IPS-11a (cell line): Measurements from ENCODE around the gene NLRP6.
"Not testable (repeated sequence)": the region's sequence is repeated elsewhere in the genome, so short reads cannot be mapped to it uniquely, and the experiment has no call there.

Experiments used
- H3K4me3 ChIP-seq: one replicate; pipeline ENCODE4 v1.5.1; 2013; ENCODE audit warnings: low read depth, low read length, control low read depth

The NLRP6 gene

DNA sequence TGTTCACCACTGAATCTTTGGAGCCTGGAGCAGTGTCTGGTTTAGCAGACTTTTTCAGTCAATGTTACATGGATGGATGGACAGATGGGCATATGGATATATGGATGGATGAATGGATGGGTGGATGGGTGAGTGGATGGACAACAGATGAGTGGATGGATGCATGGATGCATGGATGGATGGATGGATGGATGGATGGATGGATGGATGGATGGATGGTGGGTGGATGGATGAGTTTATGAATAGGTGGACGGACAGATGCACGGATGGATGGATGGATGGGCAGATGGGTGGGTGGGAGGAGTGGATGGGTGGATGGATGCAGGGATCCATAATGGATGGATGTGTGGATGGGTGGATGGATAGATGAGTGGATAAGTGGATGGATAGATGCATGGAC lies 22.4 kb upstream of the NLRP6 start:
- H3K4me3 ChIP-seq: no peak overlapping the region

GRCh38 chr11:256952-257737 lies 21.1 kb upstream of the NLRP6 start:
- H3K4me3 ChIP-seq: no peak overlapping the region

DNA sequence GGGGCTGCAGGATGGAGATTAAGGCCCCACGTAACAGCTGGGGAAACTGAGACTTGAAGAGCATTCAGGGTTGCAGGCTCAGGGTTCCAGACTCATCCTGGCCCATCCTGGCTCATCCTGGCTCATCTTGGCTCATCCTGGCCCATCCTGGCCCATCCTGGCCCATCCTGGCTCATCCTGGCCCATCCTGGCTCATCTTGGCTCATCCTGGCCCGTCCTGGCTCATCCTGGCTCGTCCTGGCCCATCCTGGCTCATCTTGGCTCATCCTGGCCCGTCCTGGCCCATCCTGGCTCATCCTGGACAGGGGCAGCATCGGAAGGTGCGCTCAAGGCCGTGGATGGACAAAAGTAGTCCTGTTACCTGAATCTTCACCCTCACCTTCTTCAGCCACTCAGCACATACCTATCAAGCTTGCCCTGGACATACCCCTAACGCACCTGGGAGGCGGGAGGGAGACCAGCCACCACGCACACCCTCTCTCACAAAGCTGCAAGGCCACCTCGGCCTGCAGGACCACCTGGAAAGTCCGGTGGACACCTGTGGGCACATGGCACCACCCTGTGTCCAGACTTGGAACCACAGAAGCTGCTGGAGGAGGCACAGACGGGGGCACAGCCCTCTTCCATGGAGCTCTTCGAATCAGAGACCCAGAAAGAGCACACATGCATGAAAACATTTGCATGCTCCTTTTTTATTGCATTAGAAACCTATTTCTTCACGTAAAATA lies 20.3 kb upstream of the NLRP6 start:
- H3K4me3 ChIP-seq: no peak overlapping the region

DNA sequence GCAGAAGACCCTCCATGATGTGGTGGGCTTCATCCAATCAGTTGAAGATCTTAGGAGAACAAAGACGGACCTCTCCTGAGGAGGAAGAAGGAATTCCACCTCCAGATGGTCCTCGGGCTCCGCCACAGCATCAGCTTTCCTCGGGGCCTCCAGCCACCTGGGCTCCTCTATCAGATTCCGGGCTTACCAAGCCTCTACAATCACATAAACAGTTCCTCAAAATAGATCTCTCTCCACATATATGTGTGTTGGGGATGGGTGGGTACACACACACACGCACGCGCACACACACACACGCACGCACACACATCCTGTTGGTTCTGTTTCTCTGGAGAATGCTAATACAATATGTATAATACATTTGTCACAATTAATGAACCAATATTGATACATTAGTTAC lies 18.8 kb upstream of the NLRP6 start:
- H3K4me3 ChIP-seq: no peak overlapping the region

DNA sequence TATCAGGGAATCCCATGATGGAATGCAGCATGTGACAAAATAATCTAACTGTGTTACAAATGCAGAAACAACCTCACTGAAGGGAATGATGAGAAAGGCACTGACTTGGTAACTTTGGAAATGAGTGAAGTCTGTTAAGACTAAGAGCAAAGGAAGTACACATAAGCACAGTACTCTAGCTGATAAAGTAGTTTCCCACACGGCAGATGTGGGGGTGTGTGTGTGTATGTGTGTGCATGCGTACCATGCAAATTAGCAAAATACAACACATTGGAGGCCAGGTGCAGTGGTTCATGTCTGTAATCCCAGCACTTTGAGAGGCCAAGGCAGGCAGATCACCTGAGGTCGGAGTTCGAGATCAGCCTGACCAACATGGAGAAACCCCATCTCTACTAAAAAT lies 16.6 kb upstream of the NLRP6 start:
- H3K4me3 ChIP-seq: no peak overlapping the region

DNA sequence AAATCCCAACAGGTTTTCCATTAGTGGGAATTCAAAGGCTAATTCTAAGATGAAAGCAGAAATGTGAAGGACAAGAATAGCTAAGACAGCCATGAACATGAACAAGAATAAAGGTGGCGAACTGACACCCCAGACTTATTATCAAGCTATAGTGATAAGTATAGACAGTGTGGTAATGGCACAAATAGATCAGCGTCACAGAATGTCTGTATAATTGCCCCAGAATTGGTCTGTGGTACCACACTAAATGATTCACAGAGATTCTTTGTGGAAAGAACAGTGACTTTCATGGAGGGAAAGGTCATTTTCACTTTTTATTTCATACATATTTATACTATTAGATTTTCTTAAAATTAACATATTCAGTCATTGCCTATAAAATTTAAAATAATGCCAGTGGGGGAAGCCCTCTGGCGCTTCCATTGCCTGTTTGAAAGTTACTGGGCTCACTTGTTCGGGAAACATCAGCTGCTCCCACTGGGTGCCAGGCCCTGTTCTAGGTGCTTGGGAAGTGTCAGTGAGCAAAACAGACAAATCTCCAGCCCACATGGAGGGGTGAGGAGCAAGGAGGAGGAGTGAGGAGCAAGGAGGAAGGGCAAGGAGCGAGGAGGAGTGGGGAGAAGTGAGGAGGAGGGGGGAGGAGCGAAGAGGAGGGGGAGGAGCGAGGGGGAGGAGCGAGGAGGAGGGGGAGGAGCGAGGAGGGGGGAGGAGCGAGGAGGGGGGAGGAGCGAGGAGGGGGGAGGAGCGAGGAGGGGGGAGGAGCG lies 11.3 kb upstream of the NLRP6 start:
- no peak overlapping the region for H3K4me3 ChIP-seq

DNA sequence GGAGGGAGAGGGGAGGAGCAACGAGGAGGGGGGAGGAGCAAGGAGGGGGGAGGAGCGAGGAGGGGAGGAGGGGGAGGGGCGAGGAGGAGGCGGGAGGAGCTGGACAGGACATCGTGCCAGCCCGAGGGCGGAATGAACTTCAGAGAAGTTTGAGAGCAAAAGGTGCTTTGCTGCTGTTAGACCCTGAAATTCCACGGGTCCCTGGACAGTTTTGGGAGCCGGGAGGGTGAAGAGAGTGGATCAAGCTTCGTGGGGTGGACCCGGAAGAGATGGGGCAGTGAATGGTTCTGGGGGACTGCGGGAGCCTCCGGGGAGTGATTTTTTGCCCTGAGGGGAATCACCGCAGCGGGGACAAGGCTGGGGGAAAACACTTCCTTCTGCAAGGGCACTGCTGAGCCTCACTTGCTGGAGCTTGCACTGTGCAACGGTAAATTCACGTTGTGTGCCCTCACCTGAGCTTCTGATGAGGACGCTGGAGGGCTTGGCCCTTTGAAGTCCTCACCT lies 10.7 kb upstream of the NLRP6 start:
- H3K4me3 ChIP-seq: no peak overlapping the region

- H3K4me3 ChIP-seq: not testable (repeated sequence)
Measured at GRCh38 chr11:268716-269145, 9.5 kb upstream of the NLRP6 start.

DNA sequence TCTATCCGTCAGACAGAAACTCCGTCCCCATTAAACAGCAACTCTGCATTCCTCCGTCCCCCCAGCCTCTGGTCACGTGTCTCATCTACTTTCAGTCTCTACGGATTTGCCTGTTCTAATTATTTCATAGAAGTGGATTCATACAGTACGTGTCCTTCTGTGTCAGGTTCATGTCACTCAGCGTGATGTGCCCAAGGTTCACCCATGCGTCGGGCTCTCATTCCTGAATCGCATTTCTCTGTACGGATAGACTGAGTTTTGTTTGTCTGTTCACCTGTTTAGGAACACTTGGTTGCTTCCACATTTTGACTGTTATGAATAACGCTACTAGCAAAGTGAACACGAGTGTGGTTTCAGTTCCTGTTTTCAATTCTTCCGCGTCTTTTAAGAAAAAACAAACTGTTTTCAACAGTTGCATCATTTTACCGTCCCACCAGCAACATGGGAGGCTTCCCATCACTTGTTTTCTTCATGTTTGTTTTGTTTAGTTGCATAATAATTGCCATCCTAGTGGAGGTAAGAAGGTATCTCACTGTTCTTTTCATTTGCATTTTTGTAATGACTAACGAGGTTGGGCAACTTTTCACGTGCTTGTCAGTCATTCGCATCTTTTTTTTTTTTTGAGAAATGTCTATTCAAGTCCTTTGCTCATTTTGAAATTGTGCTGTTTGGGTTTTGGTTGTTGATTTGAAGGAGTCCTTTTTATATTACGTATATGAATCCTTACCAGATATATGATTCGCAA lies 8.9 kb upstream of the NLRP6 start:
- no peak overlapping the region for H3K4me3 ChIP-seq

GRCh38 chr11:270451-271318 lies 7.5 kb upstream of the NLRP6 start:
- H3K4me3 ChIP-seq: no peak overlapping the region

DNA sequence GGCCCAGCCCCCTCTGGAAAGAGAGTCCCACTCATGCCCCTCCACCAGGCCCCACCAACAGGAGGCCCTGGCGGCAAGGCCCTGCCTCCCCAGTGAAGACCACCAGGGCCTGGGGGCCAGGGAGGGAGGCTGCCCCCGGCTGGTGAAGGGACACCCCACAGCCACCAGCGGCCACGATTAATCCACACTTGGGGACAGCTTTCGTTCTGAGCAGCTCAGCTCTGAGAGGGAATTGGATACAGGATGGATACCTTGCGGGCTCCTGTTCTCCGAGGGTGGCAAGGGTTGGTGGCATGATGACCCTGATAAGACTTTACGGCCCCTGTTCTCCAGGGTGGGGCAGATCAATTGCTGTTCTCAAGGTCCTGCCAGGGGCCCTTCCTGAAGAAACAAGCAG lies 6.9 kb upstream of the NLRP6 start:
- no peak overlapping the region for H3K4me3 ChIP-seq

DNA sequence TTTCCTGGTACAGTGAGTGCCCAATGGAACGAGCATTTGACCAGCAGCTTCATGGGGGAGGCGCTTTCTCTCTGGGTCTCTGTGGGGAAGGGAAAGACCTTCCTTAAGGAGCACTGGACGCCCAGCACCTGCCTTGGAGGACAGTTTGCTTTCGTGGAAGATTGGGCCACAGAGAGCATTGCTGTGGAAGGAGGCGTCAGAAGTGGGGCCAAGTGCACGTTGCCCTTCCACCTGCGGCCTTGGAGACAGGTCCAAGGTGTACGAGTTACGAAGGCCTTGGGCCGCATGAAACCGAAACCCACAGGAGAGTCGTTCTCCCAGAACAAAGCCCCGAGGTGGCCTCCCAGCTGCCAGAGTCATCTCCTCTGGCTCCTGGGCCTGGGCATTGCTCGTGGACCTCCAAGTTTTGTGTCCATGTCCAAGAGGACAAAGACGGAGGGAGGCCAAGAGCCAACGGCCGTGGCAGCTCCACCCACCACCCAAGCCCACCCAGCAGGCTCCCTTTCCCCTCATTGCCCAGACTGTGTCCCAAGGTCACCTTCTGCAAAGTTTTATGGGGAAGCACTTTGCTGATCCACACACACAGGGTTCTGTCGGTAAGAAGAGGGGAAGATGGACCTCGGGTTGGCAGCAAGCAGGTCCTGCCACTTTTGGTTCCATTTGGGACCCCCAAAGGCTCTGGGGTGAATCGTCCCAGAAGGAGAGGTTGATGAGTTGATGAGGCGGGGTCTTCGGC lies 5.8 kb upstream of the NLRP6 start:
- no peak overlapping the region for H3K4me3 ChIP-seq

- no peak overlapping the region for H3K4me3 ChIP-seq
Measured at GRCh38 chr11:272931-273198, 5.3 kb upstream of the NLRP6 start.

DNA sequence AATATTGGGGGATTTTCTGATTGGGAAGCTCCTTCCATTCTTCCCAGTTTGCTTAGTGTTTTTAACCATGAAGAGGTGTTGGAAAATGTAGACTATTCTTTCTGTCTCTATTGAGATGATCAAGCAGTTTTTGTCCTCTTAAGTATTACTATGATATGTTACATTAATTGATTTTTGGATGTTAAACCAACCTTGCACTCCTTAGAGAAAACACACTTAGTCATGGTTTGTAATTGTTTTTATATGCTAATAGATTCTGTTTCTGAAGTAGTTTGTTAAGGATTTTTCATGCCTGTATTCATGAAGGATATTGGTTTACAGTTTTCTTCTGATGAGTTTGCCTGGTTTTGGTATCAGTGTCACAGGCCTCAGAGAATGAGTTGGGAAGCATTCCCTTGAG lies 2.0 kb upstream of the NLRP6 start:
- no peak overlapping the region for H3K4me3 ChIP-seq

DNA sequence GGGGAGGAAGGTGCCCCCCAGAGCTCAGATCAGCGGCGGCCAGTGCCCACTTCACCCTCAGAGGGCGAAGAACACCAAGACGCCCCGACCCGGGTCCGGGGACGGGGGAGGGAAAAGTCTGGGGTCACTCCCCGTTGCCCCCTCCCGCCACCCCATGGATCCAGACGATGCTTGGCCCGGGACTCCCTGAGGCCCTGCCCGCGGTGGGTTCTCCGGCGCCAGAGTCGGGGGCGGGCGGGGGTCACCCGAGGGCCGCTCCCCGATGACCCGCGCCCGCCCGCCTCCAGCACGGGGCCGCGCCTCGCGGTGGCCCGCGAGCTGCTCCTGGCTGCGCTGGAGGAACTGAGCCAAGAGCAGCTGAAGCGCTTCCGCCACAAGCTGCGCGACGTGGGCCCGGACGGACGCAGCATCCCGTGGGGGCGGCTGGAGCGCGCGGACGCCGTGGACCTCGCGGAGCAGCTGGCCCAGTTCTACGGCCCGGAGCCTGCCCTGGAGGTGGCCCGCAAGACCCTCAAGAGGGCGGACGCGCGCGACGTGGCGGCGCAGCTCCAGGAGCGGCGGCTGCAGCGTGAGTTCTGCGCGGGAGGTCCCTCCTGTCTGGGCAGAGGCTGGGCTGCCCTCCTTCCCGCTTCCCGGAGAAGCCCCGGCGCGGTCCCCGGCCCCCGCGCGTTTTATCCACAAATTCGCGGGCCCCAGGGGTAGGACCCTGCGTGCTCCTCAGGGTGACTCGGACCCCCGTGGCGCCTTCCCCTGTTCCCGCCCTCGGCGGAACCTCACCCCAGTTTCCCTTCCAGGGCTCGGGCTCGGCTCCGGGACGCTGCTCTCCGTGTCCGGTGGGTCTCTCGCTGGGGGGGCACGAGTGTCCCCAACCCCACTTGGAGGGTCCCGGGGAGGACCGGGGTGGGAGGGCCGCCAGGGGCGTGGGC lies 1.1 kb downstream of the NLRP6 start:
- no peak overlapping the region for H3K4me3 ChIP-seq

GRCh38 chr11:279966-280705 lies 1.9 kb downstream of the NLRP6 start:
- no peak overlapping the region for H3K4me3 ChIP-seq

GRCh38 chr11:280706-281485 lies 2.7 kb downstream of the NLRP6 start:
- no peak overlapping the region for H3K4me3 ChIP-seq
